ENCODE results near the gene PSMF1. TPM values are rescaled to one million over a fixed set of nuclear protein-coding genes. Genes with fewer than 3 reads are reported as not detected.

The PSMF1 gene
- total RNA-seq, 1 experiment from 2014 or later, result 90.8 TPM

DNA sequence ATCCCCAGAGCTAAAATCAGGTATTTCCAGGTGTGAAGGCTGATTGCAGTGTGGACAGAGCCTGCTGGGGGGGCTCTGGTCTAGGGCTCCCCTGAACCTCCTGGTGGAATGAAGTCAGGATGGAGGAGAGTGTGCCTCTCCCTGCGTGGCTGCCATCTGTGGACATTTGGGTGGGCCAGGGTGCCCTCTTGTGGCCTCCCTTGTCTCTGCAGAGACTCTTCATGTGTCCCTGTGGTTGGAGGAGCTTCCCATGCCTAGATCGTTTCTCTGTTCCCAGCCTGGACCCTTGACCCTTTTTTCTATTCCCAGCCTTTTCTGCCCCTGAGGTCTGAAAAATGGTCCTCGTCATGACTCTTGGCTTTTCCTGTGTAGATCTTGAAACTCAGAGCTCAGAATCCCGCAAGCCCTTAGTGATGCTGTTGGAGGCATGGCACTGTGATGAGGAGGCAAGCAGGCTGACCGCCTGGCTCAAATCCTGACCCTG is 9.9 kb upstream of the PSMF1 start:
- Histone ChIP-seq H3K23me2 (ENCODE audit: insufficient read length, low read depth, low read length, poor library complexity, severe bottlenecking) (no peaks in the 10 kb centered on the region), H3K79me2 (ENCODE audit: insufficient read depth, low read length) (no peaks in the 10 kb centered on the region), H3K18ac (ENCODE audit: insufficient read length, low read depth, low read length) (no peak overlapping the region), H3K23ac (ENCODE audit: insufficient read length, low read depth, low read length) (no peak overlapping the region), H2BK20ac (ENCODE audit: low read depth, low read length, poor library complexity, severe bottlenecking) (no peak overlapping the region), H4K8ac (replicated peaks; ENCODE audit: insufficient read length, low read depth, low read length) (no peak overlapping the region), H2AK5ac (ENCODE audit: insufficient read length, low read length) (no peak overlapping the region), H2BK120ac (ENCODE audit: low read depth, low read length, poor library complexity, severe bottlenecking) (no peak overlapping the region), H2AFZ (ENCODE audit: low read length) (no peak overlapping the region), H3T11ph (ENCODE audit: low read length) (no peak overlapping the region), H2BK5ac (ENCODE audit: insufficient read length, low read length) (no peak overlapping the region), H2BK15ac (ENCODE audit: low read depth, low read length) (no peak overlapping the region), H3K79me1 (ENCODE audit: insufficient read depth, low read depth, low read length, poor library complexity, severe bottlenecking) (no peaks in the 10 kb centered on the region), H3K4ac (ENCODE audit: low read depth, low read length) (no peak overlapping the region), H3K27ac (ENCODE audit: insufficient read length, low read depth, low read length) (no peak overlapping the region), H3K14ac (ENCODE audit: insufficient read depth, low read length) (no peak overlapping the region), H4K5ac (ENCODE audit: insufficient read length, low read depth, low read length) (no peak overlapping the region), H3K9ac (ENCODE audit: extremely low read depth, insufficient read length, low read length) (no peak overlapping the region), H3K56ac (ENCODE audit: insufficient read length, low read depth, low read length) (no peak overlapping the region), H2BK12ac (ENCODE audit: insufficient read length, low read depth, low read length) (no peak overlapping the region), H4K91ac (ENCODE audit: insufficient read length, low read depth, low read length) (no peak overlapping the region), H4K20me1 (ENCODE audit: control insufficient read depth, insufficient read depth, insufficient read length) (no peaks in the 10 kb centered on the region), H3K4me1 (ENCODE audit: insufficient read depth, low read length) (no peaks in the 10 kb centered on the region), H3K27me3 (ENCODE audit: insufficient read depth, low read length) (no peaks in the 10 kb centered on the region), H3K4me2 (ENCODE audit: insufficient read depth, insufficient read length, low read length) (no peak overlapping the region), H3K9me3 (ENCODE audit: control insufficient read depth, low read depth, low read length) (no peaks in the 10 kb centered on the region)
- Mint-ChIP-seq H3K4me3 (no peak overlapping the region), H3K9me3 (no peaks in the 10 kb centered on the region), H3K27ac (no peak overlapping the region), H3K27me3 (ENCODE audit: low read depth) (peaks cover 7% of the 10 kb centered on the region), H3K4me1 (peaks cover 2% of the 10 kb centered on the region in 2 experiments; a peak in 2 of 4 replicates), H3K36me3 (ENCODE audit: insufficient read depth in 1 of 3, low read depth in 3 of 3) (no peaks in the 10 kb centered on the region)
- WGBS (ENCODE audit: extremely low coverage, insufficient read length, low lambda C conversion rate), result no CpG with 5 or more reads among the region's 5 CpGs
- peak; percentile 70 for DNase-seq
- TF ChIP-seq CTCF (conservative IDR thresholded peaks at IDR 0.05), result peak; percentile 88
